GM13976 (cell line): ENCODE measurements around the gene CREM.
"Not testable (repeated sequence)": the region's sequence is repeated elsewhere in the genome, so short reads cannot be mapped to it uniquely, and the experiment has no call there.

Experiments used
- DNase-seq: peaks from one replicate; pipeline ENCODE4 v3.0.0; 2012; ENCODE audit warnings: low spot score
- CTCF ChIP-seq: IDR thresholded peaks from 2 replicates; pipeline ENCODE4 v1.5.1; 2012; ENCODE audit warnings: borderline replicate concordance, mild to moderate bottlenecking; ENCODE audit not compliant: insufficient read depth; ENCODE audit errors: extremely low read depth, missing control alignments, control extremely low read depth
- in situ Hi-C: fragments of 300-500 bp; cut with MboI; formaldehyde crosslinking; loops from one replicate; pipeline ENCODE4 v1.12.0; 2022; ENCODE audit warnings: low sequenced_read_pairs, mixed read lengths, inconsistent platforms; ENCODE audit not compliant: unreplicated experiment

Gene CREM

DNA sequence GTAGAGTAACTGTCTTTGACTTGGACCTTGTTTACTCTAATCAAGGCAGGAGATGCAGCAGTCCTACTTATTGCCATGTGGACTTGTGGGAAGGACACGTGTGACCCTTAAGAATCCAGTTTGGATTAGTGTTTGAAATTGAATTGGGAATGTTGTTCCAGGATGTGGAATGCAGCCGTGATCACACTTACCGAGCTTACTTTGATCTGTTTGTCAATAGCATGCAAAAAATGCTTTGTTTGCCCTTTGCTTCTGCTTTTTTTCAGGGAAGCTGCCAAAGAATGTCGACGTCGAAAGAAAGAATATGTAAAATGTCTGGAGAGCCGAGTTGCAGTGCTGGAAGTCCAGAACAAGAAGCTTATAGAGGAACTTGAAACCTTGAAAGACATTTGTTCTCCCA lies 84.7 kb downstream of the CREM start:
- no peak for DNase-seq
- in situ Hi-C loops: loop anchor here (5.0 to 25.0 kb wide), 2 partner anchors 84 to 549 kb away; partner anchors contain the start of gene CREM
- TF ChIP-seq CTCF: no peak

GRCh38 chr10:35212856-35213255 lies 86.2 kb downstream of the CREM start:
- in situ Hi-C loops: loop anchor here (5.0 to 25.0 kb wide), 2 partner anchors 86 to 551 kb away; partner anchors contain the start of gene CREM
- DNase-seq: no peak
- no peak for TF ChIP-seq CTCF

- in situ Hi-C loops: loop anchor here (5.0 to 25.0 kb wide), 2 partner anchors 86 to 551 kb away; partner anchors contain the start of gene CREM
- no peak for TF ChIP-seq CTCF
- DNase-seq: no peak
Measured at GRCh38 chr10:35213699-35214098, 87.1 kb downstream of the CREM start.

DNA sequence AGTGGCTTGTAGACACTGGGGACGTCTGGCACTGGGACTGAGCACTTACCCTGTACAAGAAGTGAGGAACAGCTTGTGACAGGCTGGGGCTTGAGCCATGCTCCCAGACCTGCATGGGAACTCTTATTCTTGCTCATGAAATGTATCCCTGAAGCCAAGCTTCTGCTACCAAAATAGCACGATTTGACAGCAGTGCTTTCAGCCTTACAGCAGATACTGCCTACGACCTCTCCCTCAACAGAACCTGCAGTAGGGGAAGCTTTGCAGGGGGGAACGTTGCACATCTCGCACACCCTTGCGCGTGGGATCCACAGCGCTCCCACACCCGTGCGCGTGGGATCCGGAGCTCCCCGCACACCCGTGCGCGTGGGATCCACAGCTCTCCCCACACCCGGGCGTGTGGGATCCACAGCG lies 88.0 kb downstream of the CREM start:
- no peak for TF ChIP-seq CTCF
- DNase-seq: no peak
- in situ Hi-C loops: loop anchor here (5.0 to 25.0 kb wide), 2 partner anchors 87 to 552 kb away; partner anchors contain the start of gene CREM

DNA sequence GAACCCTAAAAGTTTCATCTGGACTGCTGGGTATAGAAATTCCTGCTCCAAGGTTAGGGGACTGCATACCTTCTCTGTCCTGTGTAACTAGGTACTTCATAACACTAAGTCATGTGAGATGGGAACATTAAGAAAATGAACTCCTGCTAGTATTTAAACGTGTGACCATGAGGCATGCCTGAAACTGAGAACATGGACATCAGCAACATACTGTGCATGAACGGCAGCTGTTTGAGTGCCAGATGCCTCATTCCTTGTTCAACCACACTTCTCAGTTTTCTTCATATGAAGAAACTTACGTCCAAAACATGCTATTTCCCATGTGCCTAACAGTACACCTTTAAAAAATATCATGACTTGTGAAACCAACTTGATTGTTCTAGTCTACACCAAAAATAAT lies 88.5 kb downstream of the CREM start:
- in situ Hi-C loops: loop anchor here (25.0 kb wide), 1 partner anchor 553 kb away; no protein-coding TSS in a partner anchor
- no peak for DNase-seq
- no peak for TF ChIP-seq CTCF

- no peak for TF ChIP-seq CTCF
- DNase-seq: no peak
- in situ Hi-C loops: loop anchor here (25.0 kb wide), 1 partner anchor 554 kb away; no protein-coding TSS in a partner anchor
Measured at GRCh38 chr10:35216303-35216905, 89.8 kb downstream of the CREM start.

- not testable (repeated sequence) for DNase-seq
- in situ Hi-C loops: loop anchor here (25.0 kb wide), 1 partner anchor 555 kb away; no protein-coding TSS in a partner anchor
Measured at GRCh38 chr10:35216956-35217355, 90.3 kb downstream of the CREM start.
